HEK293 (cell line): ENCODE results near the gene CA5A.

Experiments
- CTCF ChIA-PET: fragments of 350-600 bp; formaldehyde crosslinking; extraction: SDS; loops from one replicate; lab custom pipeline; 2021; ENCODE audit warnings: antibody characterized with exemption; lab: Yijun Ruan, JAX
- POLR2A ChIA-PET: fragments of 300-600 bp; formaldehyde crosslinking; extraction: SDS; loops from one replicate; lab custom pipeline; 2020; ENCODE audit warnings: antibody characterized with exemption, inconsistent platforms; lab: Yijun Ruan, JAX
- H3K27ac ChIP-seq: fragments of 200-500 bp; sonication (Bioruptor generic); 2 replicates; pipeline ENCODE4 v1.5.1; 2014; ENCODE audit warnings: low read depth, low read length, control low read depth, inconsistent platforms; ENCODE audit errors: extremely low read depth
- H3K36me3 ChIP-seq, 2 experiments: fragments of 200-500 bp in 1 of 2; sonication (Bioruptor generic) in 1 of 2; 1 replicate in 1 of 2; 2 replicates in 1 of 2; pipeline ENCODE4 v1.5.1; 2014 to 2017; ENCODE audit warnings: inconsistent platforms in 2 of 2, low read length in 2 of 2; ENCODE audit not compliant: control insufficient read depth in 2 of 2, insufficient read depth in 1 of 2
- H3K4me1 ChIP-seq: fragments of 200-500 bp; sonication (Bioruptor generic); 2 replicates; pipeline ENCODE4 v1.5.1; 2014; ENCODE audit warnings: mild to moderate bottlenecking, low read length, inconsistent platforms; ENCODE audit not compliant: control insufficient read depth, insufficient read depth
- H3K4me3 ChIP-seq: 2 replicates; pipeline ENCODE4 v1.5.1; 2011; ENCODE audit warnings: low read depth, mild to moderate bottlenecking, control low read depth, low read length, moderate library complexity
- H3K9me3 ChIP-seq: fragments of 200-500 bp; sonication (Bioruptor generic); 2 replicates; pipeline ENCODE4 v1.5.1; 2014; ENCODE audit warnings: low read depth, low read length, inconsistent platforms; ENCODE audit not compliant: control insufficient read depth, insufficient read depth
- KLF1 ChIP-seq: fragments of 450-650 bp; formaldehyde crosslinking; IDR thresholded peaks from 2 replicates; pipeline ENCODE4 v1.5.1; 2016; ENCODE audit warnings: missing biosample characterization, missing genetic modification characterization
- KLF7 ChIP-seq: fragments of 450-650 bp; formaldehyde crosslinking; IDR thresholded peaks from 2 replicates; pipeline ENCODE4 v1.5.1; 2016; ENCODE audit warnings: missing biosample characterization, missing genetic modification characterization, borderline replicate concordance
- RBAK ChIP-seq: fragments of 450-650 bp; formaldehyde crosslinking; IDR thresholded peaks from 2 replicates; pipeline ENCODE4 v1.5.1; 2016; ENCODE audit warnings: missing biosample characterization, missing genetic modification characterization
- SETDB1 ChIP-seq: IDR thresholded peaks from one replicate; pipeline ENCODE4 v1.6.1; 2017; ENCODE audit warnings: mild to moderate bottlenecking, low read length, moderate library complexity, mixed read lengths; ENCODE audit not compliant: insufficient read length
- SP2 ChIP-seq: fragments of 450-650 bp; formaldehyde crosslinking; IDR thresholded peaks from 2 replicates; pipeline ENCODE4 v1.5.1; 2016; ENCODE audit warnings: missing biosample characterization, missing genetic modification characterization
- SP3 ChIP-seq: fragments of 450-650 bp; formaldehyde crosslinking; IDR thresholded peaks from 2 replicates; pipeline ENCODE4 v1.5.1; 2016; ENCODE audit warnings: missing biosample characterization, missing genetic modification characterization
- WT1 ChIP-seq: fragments of 450-650 bp; formaldehyde crosslinking; IDR thresholded peaks from 2 replicates; pipeline ENCODE4 v1.5.1; 2016; ENCODE audit warnings: missing biosample characterization, missing genetic modification characterization
- ZBTB48 ChIP-seq: fragments of 450-650 bp; formaldehyde crosslinking; IDR thresholded peaks from 2 replicates; pipeline ENCODE4 v1.5.1; 2016; ENCODE audit warnings: missing biosample characterization, missing genetic modification characterization
- ZBTB7A ChIP-seq: fragments of 450-650 bp; formaldehyde crosslinking; IDR thresholded peaks from 2 replicates; pipeline ENCODE4 v1.5.1; 2016; ENCODE audit warnings: low read depth, missing biosample characterization, missing genetic modification characterization
- ZFP41 ChIP-seq: fragments of 450-650 bp; formaldehyde crosslinking; IDR thresholded peaks from 2 replicates; pipeline ENCODE4 v1.5.1; 2016; ENCODE audit warnings: missing biosample characterization, missing genetic modification characterization, borderline replicate concordance
- ZNF157 ChIP-seq: fragments of 450-650 bp; formaldehyde crosslinking; IDR thresholded peaks from 2 replicates; pipeline ENCODE4 v1.5.1; 2016; ENCODE audit warnings: missing biosample characterization, missing genetic modification characterization
- ZNF214 ChIP-seq: fragments of 450-650 bp; formaldehyde crosslinking; IDR thresholded peaks from 2 replicates; pipeline ENCODE4 v1.5.1; 2017; ENCODE audit warnings: missing biosample characterization, mild to moderate bottlenecking, missing genetic modification characterization, borderline replicate concordance
- ZNF221 ChIP-seq: fragments of 450-650 bp; formaldehyde crosslinking; IDR thresholded peaks from 2 replicates; pipeline ENCODE4 v1.5.1; 2017; ENCODE audit warnings: missing biosample characterization, missing genetic modification characterization, borderline replicate concordance
- ZNF23 ChIP-seq: fragments of 450-650 bp; formaldehyde crosslinking; IDR thresholded peaks from 2 replicates; pipeline ENCODE4 v1.5.1; 2016; ENCODE audit warnings: missing biosample characterization, missing genetic modification characterization, borderline replicate concordance
- ZNF24 ChIP-seq: fragments of 450-650 bp; formaldehyde crosslinking; IDR thresholded peaks from 2 replicates; pipeline ENCODE4 v1.5.1; 2016; ENCODE audit warnings: missing biosample characterization, missing genetic modification characterization
- ZNF394 ChIP-seq: fragments of 450-650 bp; formaldehyde crosslinking; IDR thresholded peaks from 2 replicates; pipeline ENCODE4 v1.5.1; 2016; ENCODE audit warnings: missing biosample characterization, missing genetic modification characterization, mild to moderate bottlenecking, moderate library complexity, borderline replicate concordance
- ZNF473 ChIP-seq: fragments of 450-650 bp; formaldehyde crosslinking; IDR thresholded peaks from 2 replicates; pipeline ENCODE4 v1.5.1; 2017; ENCODE audit warnings: missing biosample characterization, missing genetic modification characterization
- ZNF514 ChIP-seq: fragments of 450-650 bp; formaldehyde crosslinking; IDR thresholded peaks from 2 replicates; pipeline ENCODE4 v1.5.1; 2016; ENCODE audit warnings: missing biosample characterization, missing genetic modification characterization
- ZNF610 ChIP-seq: fragments of 450-650 bp; formaldehyde crosslinking; IDR thresholded peaks from 2 replicates; pipeline ENCODE4 v1.5.1; 2016; ENCODE audit warnings: missing biosample characterization, missing genetic modification characterization, borderline replicate concordance
- ZNF701 ChIP-seq: fragments of 450-650 bp; formaldehyde crosslinking; IDR thresholded peaks from 2 replicates; pipeline ENCODE4 v1.5.1; 2016; ENCODE audit warnings: missing biosample characterization, missing genetic modification characterization
- ZNF747 ChIP-seq: fragments of 450-650 bp; formaldehyde crosslinking; IDR thresholded peaks from 2 replicates; pipeline ENCODE4 v1.5.1; 2016; ENCODE audit warnings: missing biosample characterization, missing genetic modification characterization
- ZSCAN5A ChIP-seq: fragments of 450-650 bp; formaldehyde crosslinking; IDR thresholded peaks from 2 replicates; pipeline ENCODE4 v1.5.1; 2016; ENCODE audit warnings: missing biosample characterization, missing genetic modification characterization
- TF ChIP-seq, protein P1 (sequence below): fragments of 450-650 bp; formaldehyde crosslinking; IDR thresholded peaks from 2 replicates; pipeline ENCODE4 v1.5.1; 2017; ENCODE audit warnings: missing biosample characterization, mild to moderate bottlenecking, missing genetic modification characterization, moderate library complexity
- TF ChIP-seq, protein P2 (sequence below): fragments of 450-650 bp; formaldehyde crosslinking; IDR thresholded peaks from 2 replicates; pipeline ENCODE4 v1.5.1; 2016; ENCODE audit warnings: missing biosample characterization, missing genetic modification characterization

CA5A gene

GRCh38 chr16:87957296-87958094 is 21.2 kb upstream of the CA5A start:
- Histone ChIP-seq H3K4me3 (no peak overlapping the region), H3K27ac (no peak overlapping the region), H3K4me1 (peaks cover 12% of the 10 kb centered on the region), H3K36me3 (peaks cover 4 to 46% of the 10 kb centered on the region in 2 experiments; a peak in 2 of 3 replicates), H3K9me3 (no peaks in the 10 kb centered on the region)
- ChIA-PET POLR2A (interaction anchor here (0.6 kb wide), 1 partner anchor 42 kb away, joined by 5 read pairs; no protein-coding TSS in a partner anchor), CTCF (interaction anchor here (0.6 to 0.7 kb wide), 2 partner anchors 29 to 276 kb away, joined by 3 read pairs; no protein-coding TSS in a partner anchor)
- TF ChIP-seq ZNF610 (tag by site-specific recombination): no peak
- 0 out of 2 replicates have a peak, but pooled peaks have one; percentile 37 for TF ChIP-seq ZBTB48 (tag by site-specific recombination)
- TF ChIP-seq SP3 (tag by site-specific recombination): no peak
- no peak for TF ChIP-seq ZNF221 (tag by site-specific recombination)
- TF ChIP-seq KLF7 (tag by site-specific recombination): no peak

DNA sequence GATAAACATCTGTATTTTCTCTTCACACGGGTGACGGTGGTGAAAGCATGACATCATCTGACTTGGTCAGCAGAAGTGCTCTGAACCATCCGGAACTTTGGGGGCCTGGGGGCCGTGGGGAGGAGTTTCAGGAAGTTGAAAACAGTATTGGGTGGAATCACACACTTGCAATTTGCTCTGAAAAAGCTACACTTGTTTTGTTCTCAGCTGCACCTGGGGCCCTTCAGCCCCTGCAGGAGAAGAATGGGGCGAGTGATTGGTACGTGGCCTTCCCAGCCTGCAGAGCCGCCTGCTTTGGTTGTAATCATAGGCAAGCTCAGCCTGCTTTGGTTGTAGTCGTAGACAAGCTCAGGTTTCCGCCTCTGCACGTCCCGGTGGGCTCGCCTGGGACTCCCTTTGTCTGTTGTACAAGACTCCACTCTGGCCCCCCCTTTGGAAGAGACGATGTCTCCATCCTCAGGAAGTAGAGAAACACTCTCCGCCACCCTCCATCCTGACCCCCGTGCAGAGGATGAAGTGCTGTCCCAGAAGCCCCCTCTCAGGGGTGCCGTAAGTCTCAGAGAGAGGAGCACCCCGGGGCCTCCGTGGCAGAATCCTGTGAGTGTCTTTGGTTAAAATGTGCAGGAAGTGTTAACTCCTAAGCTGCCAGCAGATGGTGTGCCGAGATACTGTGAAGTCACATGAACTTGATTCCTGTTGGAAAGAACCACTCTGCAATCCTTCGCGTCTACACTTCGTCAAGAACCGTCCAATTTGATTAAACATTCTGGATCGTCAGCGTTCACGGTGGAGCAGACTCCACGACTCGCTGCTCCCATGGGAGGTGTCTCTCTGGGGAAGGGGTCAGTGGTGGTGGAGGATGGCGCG is 20.3 kb upstream of the CA5A start:
- H3K4me3 ChIP-seq: no peak overlapping the region
- CTCF ChIA-PET: interaction anchor here (0.5 to 0.6 kb wide), 2 partner anchors 26 to 275 kb away, joined by 3 to 4 read pairs; no protein-coding TSS in a partner anchor
- peaks cover 4 to 46% of the 10 kb centered on the region in 2 experiments; a peak in 2 of 3 replicates for H3K36me3 ChIP-seq
- H3K4me1 ChIP-seq: peaks cover 16% of the 10 kb centered on the region
- no peak overlapping the region for H3K27ac ChIP-seq
- POLR2A ChIA-PET: interaction anchor here (0.6 kb wide), 1 partner anchor 41 kb away, joined by 5 read pairs; no protein-coding TSS in a partner anchor
- no peaks in the 10 kb centered on the region for H3K9me3 ChIP-seq
- no peak for TF ChIP-seq ZNF514 (tag by site-specific recombination)
- TF ChIP-seq, protein P1, sequence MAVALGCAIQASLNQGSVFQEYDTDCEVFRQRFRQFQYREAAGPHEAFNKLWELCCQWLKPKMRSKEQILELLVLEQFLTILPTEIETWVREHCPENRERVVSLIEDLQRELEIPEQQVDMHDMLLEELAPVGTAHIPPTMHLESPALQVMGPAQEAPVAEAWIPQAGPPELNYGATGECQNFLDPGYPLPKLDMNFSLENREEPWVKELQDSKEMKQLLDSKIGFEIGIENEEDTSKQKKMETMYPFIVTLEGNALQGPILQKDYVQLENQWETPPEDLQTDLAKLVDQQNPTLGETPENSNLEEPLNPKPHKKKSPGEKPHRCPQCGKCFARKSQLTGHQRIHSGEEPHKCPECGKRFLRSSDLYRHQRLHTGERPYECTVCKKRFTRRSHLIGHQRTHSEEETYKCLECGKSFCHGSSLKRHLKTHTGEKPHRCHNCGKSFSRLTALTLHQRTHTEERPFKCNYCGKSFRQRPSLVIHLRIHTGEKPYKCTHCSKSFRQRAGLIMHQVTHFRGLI (tag by site-specific recombination): no peak
- no peak for TF ChIP-seq ZNF24 (tag by site-specific recombination)
- TF ChIP-seq SP3 (tag by site-specific recombination): no peak
- no peak for TF ChIP-seq RBAK (tag by site-specific recombination)
- TF ChIP-seq, protein P2, sequence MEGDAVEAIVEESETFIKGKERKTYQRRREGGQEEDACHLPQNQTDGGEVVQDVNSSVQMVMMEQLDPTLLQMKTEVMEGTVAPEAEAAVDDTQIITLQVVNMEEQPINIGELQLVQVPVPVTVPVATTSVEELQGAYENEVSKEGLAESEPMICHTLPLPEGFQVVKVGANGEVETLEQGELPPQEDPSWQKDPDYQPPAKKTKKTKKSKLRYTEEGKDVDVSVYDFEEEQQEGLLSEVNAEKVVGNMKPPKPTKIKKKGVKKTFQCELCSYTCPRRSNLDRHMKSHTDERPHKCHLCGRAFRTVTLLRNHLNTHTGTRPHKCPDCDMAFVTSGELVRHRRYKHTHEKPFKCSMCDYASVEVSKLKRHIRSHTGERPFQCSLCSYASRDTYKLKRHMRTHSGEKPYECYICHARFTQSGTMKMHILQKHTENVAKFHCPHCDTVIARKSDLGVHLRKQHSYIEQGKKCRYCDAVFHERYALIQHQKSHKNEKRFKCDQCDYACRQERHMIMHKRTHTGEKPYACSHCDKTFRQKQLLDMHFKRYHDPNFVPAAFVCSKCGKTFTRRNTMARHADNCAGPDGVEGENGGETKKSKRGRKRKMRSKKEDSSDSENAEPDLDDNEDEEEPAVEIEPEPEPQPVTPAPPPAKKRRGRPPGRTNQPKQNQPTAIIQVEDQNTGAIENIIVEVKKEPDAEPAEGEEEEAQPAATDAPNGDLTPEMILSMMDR (tag by site-specific recombination): peak; percentile 49; the same call in 1 of the 2 replicates
- no peak for TF ChIP-seq ZNF747
- TF ChIP-seq SETDB1: no peak
- no peak for TF ChIP-seq ZBTB7A (tag by site-specific recombination)
- TF ChIP-seq ZSCAN5A (tag by site-specific recombination): no peak
- TF ChIP-seq ZFP41: no peak
- no peak for TF ChIP-seq ZNF214 (tag by site-specific recombination)
- no peak for TF ChIP-seq ZNF157 (tag by site-specific recombination)
- no peak for TF ChIP-seq ZBTB48 (tag by site-specific recombination)
- no peak for TF ChIP-seq WT1 (tag by site-specific recombination)
- no peak for TF ChIP-seq ZNF473
- no peak for TF ChIP-seq ZNF23 (tag by site-specific recombination)
- TF ChIP-seq SP2 (tag by site-specific recombination): 0 out of 2 replicates have a peak, but pooled peaks have one; percentile 7
- TF ChIP-seq KLF1 (tag by site-specific recombination): no peak
- no peak for TF ChIP-seq ZNF394
- TF ChIP-seq ZNF701 (tag by site-specific recombination): no peak
